IMR-90 (cell line): Measurements from ENCODE around the gene CSRP1.

Experiments used
- FOS ChIP-seq: fragments of 150-350 bp; IDR thresholded peaks from 2 replicates; pipeline ENCODE4 v1.6.1; 2016; ENCODE audit warnings: low read depth, low read length
- TF ChIP-seq, protein P1 (sequence below): conservative IDR thresholded peaks from 2 replicates; pipeline ENCODE4 v1.5.1; 2012; ENCODE audit warnings: mild to moderate bottlenecking, low read depth, low read length, improper control_type of control experiment

DNA sequence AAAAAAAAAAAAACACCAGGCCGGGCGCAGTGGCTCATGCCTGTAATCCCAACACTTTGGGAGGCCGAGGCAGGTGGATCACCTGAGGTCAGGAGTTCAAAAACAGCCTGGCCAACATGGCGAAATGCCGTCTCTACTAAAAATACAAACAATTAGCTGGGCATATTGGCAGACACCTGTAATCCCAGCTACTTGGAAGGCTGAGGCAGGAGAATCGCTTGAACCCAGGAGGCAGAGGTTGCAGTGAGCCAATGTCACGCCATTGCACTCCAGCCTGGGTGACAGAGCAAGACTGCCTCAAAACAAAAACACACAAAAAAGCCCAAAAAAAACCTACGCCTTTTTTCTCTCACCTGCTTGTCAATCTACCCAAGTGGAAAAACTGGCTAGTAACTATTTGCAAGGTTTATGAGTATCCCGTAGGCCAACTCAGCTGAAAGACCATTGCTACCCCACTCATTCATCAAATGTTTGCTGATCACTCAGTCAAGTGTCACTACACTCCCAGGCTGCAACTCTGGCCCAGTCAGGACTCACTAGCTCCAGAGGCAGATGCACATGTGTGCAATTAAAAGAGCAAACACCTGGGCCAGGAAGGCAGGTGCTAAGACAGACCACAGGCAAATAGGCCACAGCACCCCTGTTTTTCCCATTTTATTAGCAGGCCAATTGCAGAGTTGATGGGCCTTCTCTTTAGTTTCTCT, 2.0 kb downstream of the CSRP1 start:
- TF ChIP-seq, protein P1, sequence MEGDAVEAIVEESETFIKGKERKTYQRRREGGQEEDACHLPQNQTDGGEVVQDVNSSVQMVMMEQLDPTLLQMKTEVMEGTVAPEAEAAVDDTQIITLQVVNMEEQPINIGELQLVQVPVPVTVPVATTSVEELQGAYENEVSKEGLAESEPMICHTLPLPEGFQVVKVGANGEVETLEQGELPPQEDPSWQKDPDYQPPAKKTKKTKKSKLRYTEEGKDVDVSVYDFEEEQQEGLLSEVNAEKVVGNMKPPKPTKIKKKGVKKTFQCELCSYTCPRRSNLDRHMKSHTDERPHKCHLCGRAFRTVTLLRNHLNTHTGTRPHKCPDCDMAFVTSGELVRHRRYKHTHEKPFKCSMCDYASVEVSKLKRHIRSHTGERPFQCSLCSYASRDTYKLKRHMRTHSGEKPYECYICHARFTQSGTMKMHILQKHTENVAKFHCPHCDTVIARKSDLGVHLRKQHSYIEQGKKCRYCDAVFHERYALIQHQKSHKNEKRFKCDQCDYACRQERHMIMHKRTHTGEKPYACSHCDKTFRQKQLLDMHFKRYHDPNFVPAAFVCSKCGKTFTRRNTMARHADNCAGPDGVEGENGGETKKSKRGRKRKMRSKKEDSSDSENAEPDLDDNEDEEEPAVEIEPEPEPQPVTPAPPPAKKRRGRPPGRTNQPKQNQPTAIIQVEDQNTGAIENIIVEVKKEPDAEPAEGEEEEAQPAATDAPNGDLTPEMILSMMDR: no peak
- no peak for TF ChIP-seq FOS
